Measurements from ENCODE around the gene FAM193A.

DNA sequence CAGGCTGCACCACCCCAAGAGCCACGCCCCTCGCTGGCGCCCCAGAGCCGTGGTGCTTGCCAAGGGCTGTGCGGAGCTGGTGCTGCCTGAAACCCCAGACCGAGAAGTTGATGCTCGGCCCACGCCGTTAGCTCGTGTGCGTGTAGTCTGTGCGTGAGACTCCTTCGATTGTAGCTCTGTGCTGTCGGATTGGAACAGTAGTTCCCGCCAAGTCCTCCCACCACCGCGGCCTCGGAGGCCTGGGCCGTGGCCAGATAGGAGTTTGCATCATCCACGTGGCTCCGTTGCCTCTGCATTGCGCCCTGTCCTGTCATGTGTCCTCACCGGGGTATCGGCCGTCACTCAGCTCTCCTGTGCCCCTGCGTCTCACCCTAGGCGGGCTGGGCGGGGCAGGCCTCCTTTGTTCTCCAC is 195.5 kb downstream of the FAM193A start:
- TF ChIP-seq POLR2AphosphoS5 (IDR thresholded peaks at IDR 0.05): no peak
- TF ChIP-seq, protein P1, sequence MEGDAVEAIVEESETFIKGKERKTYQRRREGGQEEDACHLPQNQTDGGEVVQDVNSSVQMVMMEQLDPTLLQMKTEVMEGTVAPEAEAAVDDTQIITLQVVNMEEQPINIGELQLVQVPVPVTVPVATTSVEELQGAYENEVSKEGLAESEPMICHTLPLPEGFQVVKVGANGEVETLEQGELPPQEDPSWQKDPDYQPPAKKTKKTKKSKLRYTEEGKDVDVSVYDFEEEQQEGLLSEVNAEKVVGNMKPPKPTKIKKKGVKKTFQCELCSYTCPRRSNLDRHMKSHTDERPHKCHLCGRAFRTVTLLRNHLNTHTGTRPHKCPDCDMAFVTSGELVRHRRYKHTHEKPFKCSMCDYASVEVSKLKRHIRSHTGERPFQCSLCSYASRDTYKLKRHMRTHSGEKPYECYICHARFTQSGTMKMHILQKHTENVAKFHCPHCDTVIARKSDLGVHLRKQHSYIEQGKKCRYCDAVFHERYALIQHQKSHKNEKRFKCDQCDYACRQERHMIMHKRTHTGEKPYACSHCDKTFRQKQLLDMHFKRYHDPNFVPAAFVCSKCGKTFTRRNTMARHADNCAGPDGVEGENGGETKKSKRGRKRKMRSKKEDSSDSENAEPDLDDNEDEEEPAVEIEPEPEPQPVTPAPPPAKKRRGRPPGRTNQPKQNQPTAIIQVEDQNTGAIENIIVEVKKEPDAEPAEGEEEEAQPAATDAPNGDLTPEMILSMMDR (IDR thresholded peaks at IDR 0.05): no peak
- no peak for TF ChIP-seq EP300 (IDR thresholded peaks at IDR 0.05; ENCODE audit: low read depth)

Measured in transverse colon (tissue), 4 donors.